Tongue (tissue), 2 donors: ENCODE measurements around the gene ABL2. TPM values are rescaled to one million over a fixed set of nuclear protein-coding genes. Genes with fewer than 3 reads are reported as not detected.
"Not testable (repeated sequence)": the region's sequence is repeated elsewhere in the genome, so short reads cannot be mapped to it uniquely, and the experiment has no call there.

ENCODE experiments used
- DNase-seq: peaks from one replicate; pipeline ENCODE4 v3.0.0-alpha.2; 2015
- total RNA-seq: library from RNA; depleted of rRNA; stranded (reverse); fragments of >200 nt; gene quantifications from one replicate; pipeline ENCODE4 v1.2.3, GENCODE V29; 2014

The ABL2 gene
- total RNA-seq, 1 donor from 2014 or later: 21.2 TPM

GRCh38 chr1:179135168-179135567 is 94.3 kb downstream of the ABL2 start:
- not testable (repeated sequence) for DNase-seq

DNA sequence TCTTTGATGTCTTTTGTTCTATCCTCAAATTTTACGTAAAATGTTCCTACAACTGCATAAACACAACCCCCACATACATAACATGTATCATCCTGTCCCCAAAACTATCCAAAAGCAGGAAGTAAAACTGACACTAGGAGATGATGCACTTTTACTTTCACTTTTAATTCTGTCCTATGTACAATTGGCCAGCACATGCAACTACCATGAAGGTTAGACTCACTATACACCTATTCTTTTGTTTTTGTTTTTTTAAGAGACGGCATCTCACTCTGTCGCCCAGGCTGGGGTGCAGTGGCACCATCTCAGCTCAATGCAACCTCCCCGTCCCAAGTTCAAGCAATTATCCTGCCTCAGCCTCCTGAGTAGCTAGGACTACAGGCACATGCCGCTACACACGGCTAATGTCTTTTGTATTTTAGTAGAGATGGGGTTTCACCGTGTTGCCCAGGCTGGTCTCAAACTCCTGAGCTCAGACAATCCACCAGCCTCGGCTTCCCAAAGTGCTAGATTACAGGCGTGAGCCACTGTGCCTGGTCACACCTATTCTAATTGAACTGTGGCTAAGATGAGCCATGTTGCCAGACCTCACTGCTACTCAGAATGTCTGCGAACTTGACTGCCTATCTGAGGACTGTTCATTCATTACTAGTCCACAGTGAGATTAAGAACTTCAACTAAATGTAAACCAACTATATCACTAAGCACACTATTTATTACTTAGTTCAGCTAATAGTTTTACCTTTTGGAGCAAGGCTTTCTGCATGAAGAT is 99.6 kb downstream of the ABL2 start:
- DNase-seq: peak; percentile 24

- no peak for DNase-seq
Observed at GRCh38 chr1:179128520-179128919, 101.0 kb downstream of the ABL2 start.

DNA sequence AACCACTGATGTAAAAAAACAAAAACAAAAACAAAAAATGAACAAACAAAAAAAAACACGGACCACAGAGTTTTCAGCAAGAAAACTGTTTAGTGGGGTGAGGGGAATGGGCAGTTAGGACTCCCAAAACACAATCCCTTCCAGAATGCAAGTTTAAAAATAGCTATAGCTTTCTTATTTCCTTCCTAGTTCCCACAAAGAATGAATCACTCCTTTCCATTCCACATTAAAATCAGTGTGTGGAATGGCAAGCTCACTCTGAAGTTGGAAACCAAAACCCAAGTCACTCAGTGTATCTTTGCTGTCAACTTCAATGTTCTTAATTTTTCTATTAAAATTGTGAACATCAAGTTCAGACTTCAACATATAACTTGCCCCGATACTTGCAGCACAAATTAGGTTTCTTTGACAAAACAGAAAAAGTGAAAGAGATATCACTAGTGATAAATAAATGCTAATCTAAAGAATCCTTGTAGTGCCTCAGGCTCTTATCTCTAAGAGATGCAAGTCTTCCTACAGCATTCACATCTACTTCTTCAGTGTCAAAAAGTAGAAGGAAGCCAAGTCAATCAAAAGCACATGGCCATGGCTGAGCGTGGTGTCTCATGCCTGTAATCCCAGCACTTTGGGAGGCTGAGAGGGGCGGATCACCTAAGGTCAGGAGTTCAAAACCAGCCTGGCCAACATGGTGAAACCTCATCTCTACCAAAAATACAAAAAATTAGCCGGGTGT is 102.1 kb downstream of the ABL2 start:
- no peak for DNase-seq

DNA sequence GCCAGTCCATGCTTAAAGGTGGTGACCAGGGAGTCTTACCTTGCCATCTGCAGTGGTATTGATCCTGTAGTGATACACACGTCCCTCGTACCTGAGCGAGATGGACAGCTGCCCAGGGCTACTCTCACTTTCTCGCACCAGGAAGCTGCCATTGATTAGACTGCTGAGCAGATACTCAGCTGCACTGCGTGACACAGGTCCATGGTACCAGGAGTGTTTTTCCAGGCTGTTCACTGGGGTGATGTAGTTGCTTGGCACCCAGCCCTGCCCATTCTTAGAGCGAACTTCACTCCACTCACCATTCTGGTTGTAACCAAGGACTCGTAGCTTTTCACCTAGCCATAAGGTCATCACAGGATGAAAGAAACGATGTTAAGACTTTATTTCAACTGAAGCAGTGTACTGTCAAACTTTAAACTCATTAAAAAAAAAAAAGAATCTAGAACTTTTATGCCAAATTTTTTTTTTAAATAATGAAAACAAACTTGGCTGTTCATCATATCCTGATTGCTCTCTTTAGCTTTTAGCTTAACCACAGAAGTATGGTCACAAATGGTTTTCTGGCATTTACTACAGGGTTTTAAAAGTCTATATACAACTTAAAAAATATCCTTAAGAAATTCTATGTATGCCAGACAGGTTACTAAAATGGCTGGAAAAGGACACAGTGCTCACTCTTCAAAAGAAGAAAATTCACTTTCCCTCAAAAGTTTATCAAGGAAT is 103.0 kb downstream of the ABL2 start:
- no peak for DNase-seq

- no peak for DNase-seq
Observed at GRCh38 chr1:179124873-179125272, 104.6 kb downstream of the ABL2 start.

- peak; percentile 66 for DNase-seq
Observed at GRCh38 chr1:179121159-179121938, 108.1 kb downstream of the ABL2 start.

DNA sequence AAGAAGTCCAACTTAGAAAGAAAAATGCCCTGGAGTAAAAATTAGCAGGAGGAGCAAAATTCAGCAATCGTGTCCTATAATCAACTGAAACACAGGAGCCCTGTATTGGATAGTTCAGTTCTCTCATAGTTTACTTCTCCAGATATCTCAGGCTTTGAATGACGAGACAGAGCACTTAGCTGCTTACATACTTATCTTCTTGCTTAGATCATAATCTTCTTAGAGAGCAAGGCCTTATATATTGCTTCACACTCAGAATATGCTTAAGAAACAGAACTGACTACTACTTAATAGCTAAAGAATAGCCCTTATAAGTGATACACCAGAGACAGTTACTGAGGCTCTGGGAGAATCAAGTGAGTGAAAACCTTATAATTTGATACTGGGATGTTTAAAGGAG is 108.7 kb downstream of the ABL2 start:
- DNase-seq: no peak

DNA sequence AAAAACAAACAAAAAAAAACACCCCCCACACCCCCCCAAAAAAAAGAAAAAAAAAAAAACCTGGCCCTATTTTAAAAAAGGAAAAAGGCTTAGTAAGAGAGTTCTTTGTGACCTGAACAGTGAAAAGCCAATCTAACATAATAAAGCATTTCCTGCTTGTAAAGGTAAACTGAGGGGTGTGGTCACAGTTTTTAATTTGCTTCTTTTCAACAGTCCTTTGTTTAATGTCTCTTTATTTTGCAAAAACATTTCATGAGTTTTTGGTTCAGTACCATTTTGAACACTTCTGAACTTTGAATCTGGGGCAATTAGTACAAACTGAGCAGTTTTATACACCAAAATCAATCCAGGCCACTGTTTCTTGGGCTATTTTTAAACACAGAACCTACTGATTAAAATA is 110.0 kb downstream of the ABL2 start:
- DNase-seq: no peak

- DNase-seq: no peak
Observed at GRCh38 chr1:179115181-179115580, 114.3 kb downstream of the ABL2 start.

GRCh38 chr1:179108644-179109043 is 120.8 kb downstream of the ABL2 start:
- DNase-seq: no peak

DNA sequence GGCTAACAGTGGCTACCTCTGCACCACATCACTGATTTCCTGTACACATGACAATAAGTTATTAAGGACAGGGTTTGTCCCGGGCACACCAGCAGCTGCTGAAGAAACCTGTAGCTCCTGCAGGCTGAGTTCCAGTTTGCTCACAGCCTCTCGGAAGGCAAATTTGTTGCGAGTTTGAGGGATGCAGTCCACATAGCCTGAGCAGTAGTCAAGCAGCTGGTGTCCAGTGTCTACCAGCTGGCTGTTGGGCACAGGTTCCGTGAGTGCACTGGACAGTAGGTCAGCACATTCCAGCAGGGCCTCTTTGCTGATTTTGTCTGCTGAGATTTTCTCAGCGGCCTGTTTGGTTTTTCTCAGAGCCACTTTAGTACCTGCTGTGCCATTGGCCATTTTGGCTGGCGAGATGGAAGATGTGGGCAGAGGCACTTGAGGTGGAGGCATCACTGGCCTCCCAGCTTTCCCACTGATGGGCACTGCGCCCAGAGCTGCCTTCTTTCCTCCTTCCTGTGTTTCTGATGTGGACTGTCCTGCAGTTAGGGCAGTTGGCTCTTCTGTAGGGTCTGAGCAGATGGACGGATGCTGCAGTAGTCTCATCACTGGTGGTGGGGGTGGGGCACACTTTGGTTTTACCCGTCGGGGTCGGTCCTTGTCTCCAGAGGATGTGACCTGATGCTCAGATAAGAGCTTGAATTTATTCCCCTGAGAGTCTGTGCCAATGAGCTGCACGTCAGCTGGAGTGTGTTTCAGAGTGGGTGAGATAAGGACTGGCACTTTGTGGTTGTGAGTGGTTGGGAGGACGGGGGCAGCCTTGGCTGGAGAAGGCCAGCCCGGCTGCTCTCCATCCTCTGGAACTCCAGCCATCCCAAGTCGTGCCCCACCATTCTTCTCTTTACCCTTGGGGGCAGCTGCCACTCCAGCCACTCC is 121.5 kb downstream of the ABL2 start:
- DNase-seq: no peak

DNA sequence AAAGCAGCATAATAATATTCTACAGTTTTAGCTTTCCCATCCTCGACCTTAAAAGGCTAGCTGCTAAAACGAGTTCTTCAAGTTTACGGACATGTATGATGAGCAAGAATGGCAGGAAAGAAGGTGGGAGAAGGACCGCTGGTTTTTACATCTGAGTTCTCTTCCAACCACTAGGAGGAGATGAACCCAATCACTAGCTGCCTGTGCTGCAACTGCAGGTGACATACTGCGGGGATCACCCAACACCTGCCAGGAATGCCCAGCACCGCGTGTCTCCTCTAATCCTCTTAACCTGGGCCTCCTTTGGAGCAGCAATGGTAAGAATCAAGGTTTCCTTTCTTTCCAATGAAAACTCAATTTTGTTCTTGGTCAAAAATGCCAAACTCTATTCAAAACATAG is 124.1 kb downstream of the ABL2 start:
- peak; percentile 24 for DNase-seq

- DNase-seq: no peak
Observed at GRCh38 chr1:179104611-179105250, 124.7 kb downstream of the ABL2 start.

DNA sequence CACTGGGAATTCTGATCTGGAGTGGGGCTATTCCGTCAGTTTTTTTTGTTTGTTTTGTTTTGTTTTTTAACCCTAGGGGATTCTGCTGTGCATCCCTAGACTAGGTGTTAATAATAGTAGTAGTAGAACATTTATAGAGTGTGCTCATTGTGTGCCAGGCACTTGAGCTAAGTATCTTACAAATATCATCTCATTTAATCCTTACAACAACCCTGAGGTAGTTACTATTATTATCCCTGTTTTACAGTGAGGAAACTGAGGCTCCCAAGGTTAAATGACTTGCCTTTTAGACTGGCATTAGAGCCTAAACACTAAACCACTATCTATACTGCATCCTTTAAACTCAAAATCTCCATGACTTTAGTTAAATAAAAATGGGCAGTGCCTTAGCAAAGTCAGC is 125.5 kb downstream of the ABL2 start:
- no peak for DNase-seq

GRCh38 chr1:179101566-179101965 is 127.9 kb downstream of the ABL2 start:
- no peak for DNase-seq

- DNase-seq: no peak
Observed at GRCh38 chr1:179099891-179100290, 129.6 kb downstream of the ABL2 start.

DNA sequence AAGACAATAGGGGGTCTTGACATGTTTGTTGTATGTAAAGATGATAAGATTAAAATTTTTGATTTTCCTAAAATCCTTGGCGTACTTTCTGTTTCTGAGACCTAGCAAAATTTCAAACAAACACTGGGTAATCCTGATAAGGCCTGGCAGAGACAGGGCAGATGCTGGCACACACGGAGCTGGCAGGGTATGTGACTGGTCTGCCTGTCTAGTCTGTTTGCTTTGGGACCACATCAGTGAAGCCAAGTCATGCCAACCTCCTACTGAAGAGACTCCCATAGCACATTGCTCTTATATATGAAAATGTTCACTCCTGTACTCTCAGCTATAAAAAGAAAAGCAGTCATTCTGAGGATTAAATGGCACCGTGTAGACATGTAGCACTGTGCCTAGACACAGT is 133.6 kb downstream of the ABL2 start:
- no peak for DNase-seq

GRCh38 chr1:179095377-179095776 is 134.1 kb downstream of the ABL2 start:
- no peak for DNase-seq

- no peak for DNase-seq
Observed at GRCh38 chr1:179094818-179095217, 134.7 kb downstream of the ABL2 start.
